Measurements from ENCODE around the gene ARHGAP10. TPM values are rescaled to one million over a fixed set of nuclear protein-coding genes. Genes with fewer than 3 reads are reported as not detected.

ARHGAP10 gene
- total RNA-seq, 1 experiment from 2014 or later, result 11.7 TPM

DNA sequence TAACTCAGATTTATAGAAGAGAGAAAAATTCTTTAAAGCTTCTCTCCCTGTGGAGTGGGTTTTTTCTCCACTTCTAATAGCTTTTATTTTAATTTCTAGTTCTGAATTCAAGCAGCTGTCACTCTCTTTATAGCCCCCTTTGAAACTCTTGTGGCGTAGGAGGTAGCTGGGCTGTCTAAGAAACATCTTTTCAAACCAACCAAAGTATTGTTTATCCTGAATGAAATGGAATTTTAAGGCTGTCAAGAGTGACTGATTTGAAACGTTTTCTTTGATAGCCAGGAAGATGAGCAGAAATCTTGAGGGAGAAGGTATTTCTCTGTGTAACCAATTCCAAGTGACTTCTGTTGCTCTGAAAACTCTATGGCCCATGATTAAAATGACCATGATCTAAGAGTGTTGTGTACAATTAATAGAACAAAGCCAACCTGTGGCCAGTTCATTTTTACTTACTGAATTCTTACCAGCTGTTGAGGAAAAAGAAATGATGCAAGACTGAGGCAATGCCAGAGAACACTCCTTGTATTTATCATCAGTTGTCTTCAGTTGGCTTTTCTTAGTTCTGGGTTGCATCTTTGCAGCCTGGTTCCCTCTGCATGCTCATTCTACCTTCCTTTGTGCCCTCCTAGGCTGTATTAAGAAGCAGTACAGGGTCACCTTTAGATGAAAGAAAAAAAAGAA is 298.4 kb downstream of the ARHGAP10 start:
- DNase-seq (ENCODE audit: low read depth, low spot score), result no peak
- intact Hi-C loops (cut with micrococcal nuclease; ENCODE audit: unreplicated experiment), result no loop called here
- in situ Hi-C loops (cut with HindIII; ENCODE audit: low pct_unique_long_range_greater_than_20kb, low sequenced_read_pairs), result no loop called here

DNA sequence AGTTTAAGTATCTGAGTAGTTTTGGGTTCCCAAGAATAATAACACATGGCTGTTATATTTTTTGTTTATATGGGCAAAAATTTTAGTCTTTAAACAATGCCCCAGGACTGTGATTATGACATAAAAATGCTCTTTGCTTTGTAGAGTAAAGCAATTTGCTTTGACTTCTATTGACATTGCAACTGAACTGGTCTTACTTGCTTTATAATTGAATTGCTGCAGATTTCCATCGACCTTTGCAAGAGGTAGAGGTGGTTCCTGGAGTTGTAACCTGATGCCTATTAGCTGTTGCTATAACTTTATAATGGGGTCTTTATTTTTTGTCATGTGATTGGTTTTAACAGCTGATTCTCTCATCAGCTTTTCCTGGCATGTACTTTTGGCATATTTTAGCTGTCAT is 302.9 kb downstream of the ARHGAP10 start:
- DNase-seq (ENCODE audit: low read depth, low spot score) (no peak), ATAC-seq (no peak)
- no peak overlapping the region for H3K27ac ChIP-seq (ENCODE audit: low read length)
- in situ Hi-C loops (cut with HindIII; ENCODE audit: low pct_unique_long_range_greater_than_20kb, low sequenced_read_pairs), result no loop called here
- intact Hi-C loops (cut with micrococcal nuclease; ENCODE audit: unreplicated experiment), result no loop called here
- H3K4me3 ChIP-seq (ENCODE audit: low read depth in 2 of 2, low read length in 2 of 2), result no peak overlapping the region
- H3K4me1 ChIP-seq (ENCODE audit: control insufficient read depth, insufficient read depth, low read length), result no peaks in the 10 kb centered on the region
- ChIA-PET CTCF (no interaction called here), POLR2A (no interaction called here)
- H3K36me3 ChIP-seq (ENCODE audit: control insufficient read depth, insufficient read depth, low read length), result no peaks in the 10 kb centered on the region
- BruUV-seq (replicated peaks), result no TSS peak
- no peaks in the 10 kb centered on the region for H3K27me3 ChIP-seq (ENCODE audit: control insufficient read depth, insufficient read depth, low read length)
- no peaks in the 10 kb centered on the region for H3K9me3 ChIP-seq (ENCODE audit: control insufficient read depth, insufficient read depth, low read depth, low read length)
- TF ChIP-seq REST (IDR thresholded peaks at IDR 0.05; ENCODE audit: insufficient read depth in 1 of 2, low read depth in 2 of 2, low read length in 1 of 2), result no peak
- TF ChIP-seq TCF7L2 (IDR thresholded peaks at IDR 0.05; ENCODE audit: low read depth, low read length), result no peak
- no peak for TF ChIP-seq POLR2AphosphoS5 (IDR thresholded peaks at IDR 0.05; ENCODE audit: low read depth, low read length)
- TF ChIP-seq SIN3A (IDR thresholded peaks at IDR 0.05; ENCODE audit: borderline replicate concordance, insufficient read depth, low read depth, low read length), result no peak
- TF ChIP-seq CTCF (IDR thresholded peaks at IDR 0.05), result no peak

More for the DNA sequence above, 298.4 kb downstream of the ARHGAP10 start:
- Histone ChIP-seq H3K36me3 (ENCODE audit: control insufficient read depth, insufficient read depth, low read length) (no peaks in the 10 kb centered on the region; the same call in 1 of the 2 replicates), H3K4me1 (ENCODE audit: control insufficient read depth, insufficient read depth, low read length) (no peaks in the 10 kb centered on the region), H3K4me3 (ENCODE audit: low read depth in 2 of 2, low read length in 2 of 2) (no peak overlapping the region), H3K27ac (ENCODE audit: low read length) (no peak overlapping the region), H3K9me3 (ENCODE audit: control insufficient read depth, insufficient read depth, low read depth, low read length) (no peaks in the 10 kb centered on the region), H3K27me3 (ENCODE audit: control insufficient read depth, insufficient read depth, low read length) (no peaks in the 10 kb centered on the region)
- ChIA-PET POLR2A (no interaction called here), CTCF (no interaction called here)
- TF ChIP-seq REST (IDR thresholded peaks at IDR 0.05; ENCODE audit: insufficient read depth in 1 of 2, low read depth in 2 of 2, low read length in 1 of 2) (no peak), TCF7L2 (IDR thresholded peaks at IDR 0.05; ENCODE audit: low read depth, low read length) (no peak), POLR2AphosphoS5 (IDR thresholded peaks at IDR 0.05; ENCODE audit: low read depth, low read length) (no peak), SIN3A (IDR thresholded peaks at IDR 0.05; ENCODE audit: borderline replicate concordance, insufficient read depth, low read depth, low read length) (no peak)
- BruUV-seq (replicated peaks), result no TSS peak
- ATAC-seq, result no peak

All from Panc1 (cell line).